NCI-H1092 treated with DMSO at 0.1 percent for 48 hours (cell line): ENCODE data around the gene SAMD4A.
A peak's percentile ranks its signal among the peaks of the same experiment; 100 is the strongest.

ENCODE experiments used
- DNase-seq: peaks from one replicate; lab custom pipeline; 2025; lab: John Stamatoyannopoulos, UW

The SAMD4A gene

GRCh38 chr14:54632452-54632851, 65.5 kb downstream of the SAMD4A start:
- DNase-seq, result no peak

DNA sequence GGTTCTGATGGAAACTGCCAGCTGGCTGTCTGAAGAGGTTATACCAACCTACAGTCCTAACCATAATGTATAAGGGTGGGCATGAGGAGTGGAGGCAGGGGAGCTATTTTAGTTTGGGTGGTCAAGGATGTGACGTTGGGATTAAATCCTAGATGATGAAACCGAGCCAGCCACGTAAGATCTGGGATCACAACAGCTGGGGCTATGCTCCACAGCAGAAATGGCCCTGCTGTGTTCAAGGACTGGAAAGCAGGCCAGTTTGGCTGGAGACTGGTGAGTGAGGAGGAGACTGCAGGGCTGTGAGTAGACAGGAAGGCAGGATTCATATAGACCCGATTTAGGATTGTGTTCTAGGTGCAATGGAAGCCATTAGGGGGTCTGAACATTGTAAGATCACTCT, 66.1 kb downstream of the SAMD4A start:
- DNase-seq, result no peak

GRCh38 chr14:54637270-54638134, 70.6 kb downstream of the SAMD4A start:
- no peak for DNase-seq

GRCh38 chr14:54638135-54638446, 71.2 kb downstream of the SAMD4A start:
- DNase-seq, result no peak

DNA sequence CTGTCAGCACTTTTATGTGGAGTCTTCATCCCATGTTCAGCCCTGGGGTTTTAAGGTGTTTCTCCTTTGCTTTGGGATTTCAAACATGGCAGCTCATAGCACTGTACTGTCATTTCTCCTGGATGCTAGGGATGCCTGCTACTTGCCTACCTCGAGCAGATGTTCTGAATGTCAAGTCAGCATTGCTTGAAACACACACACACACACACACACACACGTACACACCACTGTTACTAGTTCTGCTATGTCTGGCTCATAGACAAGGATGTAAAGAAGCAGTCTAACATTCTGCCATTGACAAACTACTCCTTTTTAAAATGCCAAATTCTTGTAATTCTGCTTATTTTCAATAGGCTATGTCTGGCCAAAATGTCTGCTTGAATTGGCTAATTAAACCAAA, 72.7 kb downstream of the SAMD4A start:
- DNase-seq, result no peak

GRCh38 chr14:54640506-54640905, 73.6 kb downstream of the SAMD4A start:
- DNase-seq, result no peak

GRCh38 chr14:54642121-54642520, 75.2 kb downstream of the SAMD4A start:
- DNase-seq, result no peak

- no peak for DNase-seq
Observed at GRCh38 chr14:54642801-54643695, 76.1 kb downstream of the SAMD4A start.

- DNase-seq, result no peak
Observed at GRCh38 chr14:54643696-54644176, 76.8 kb downstream of the SAMD4A start.

DNA sequence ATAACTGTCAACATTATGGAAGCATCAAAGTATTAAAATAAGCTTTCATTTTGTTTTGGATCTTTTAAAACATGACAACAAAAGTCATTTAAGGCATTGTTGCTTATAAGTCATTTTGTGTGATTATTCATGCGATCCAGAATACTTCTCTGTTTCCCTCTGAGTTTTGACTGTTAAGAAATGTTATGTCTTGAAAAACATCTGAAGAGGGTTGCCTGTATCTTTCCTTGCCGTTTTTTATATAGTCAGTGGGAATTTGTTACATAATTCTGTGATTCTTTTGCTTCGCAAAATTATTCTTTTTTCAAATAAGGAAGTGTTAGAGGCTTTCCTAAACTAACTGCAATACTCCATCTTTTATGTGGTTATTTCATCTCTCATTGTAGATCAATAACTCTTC, 78.7 kb downstream of the SAMD4A start:
- no peak for DNase-seq

DNA sequence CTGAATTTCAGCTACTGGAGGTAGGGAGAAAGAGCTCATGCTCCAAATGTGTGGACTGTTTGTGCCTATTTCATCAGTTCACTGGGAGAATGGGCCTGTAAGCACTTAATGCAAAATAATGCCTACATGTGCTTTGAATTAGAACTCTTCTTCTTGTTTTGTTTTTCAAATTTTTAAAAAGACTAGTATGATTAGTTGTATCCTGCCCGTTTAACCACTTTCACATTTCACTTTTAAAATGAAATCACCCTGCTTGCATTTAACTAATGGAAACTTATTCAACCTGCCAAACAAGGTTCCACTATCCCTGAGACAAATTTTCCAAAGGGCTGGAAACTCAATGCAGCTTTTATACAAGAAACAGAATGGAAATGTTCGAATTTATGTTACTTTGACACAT, 79.7 kb downstream of the SAMD4A start:
- DNase-seq, result no peak

DNA sequence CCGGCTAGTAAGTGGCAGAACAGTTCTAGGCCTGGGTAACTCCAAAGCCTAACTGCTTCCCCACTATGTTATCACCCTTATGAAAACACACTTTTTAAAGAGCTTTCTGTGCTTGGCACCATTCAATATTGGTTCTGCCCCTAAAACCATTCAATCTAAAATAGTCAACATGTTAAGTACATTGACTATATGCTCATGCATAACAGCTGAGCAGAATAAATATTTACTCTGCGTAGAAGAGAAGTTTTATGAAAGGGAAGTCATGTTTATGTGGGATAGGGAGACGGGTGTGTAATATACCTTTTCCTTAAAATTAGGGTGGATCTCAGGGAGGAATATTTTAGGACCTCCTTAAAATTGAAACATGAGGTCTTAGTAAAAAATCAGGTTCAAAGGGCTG, 80.5 kb downstream of the SAMD4A start:
- DNase-seq, result peak; percentile 19

DNA sequence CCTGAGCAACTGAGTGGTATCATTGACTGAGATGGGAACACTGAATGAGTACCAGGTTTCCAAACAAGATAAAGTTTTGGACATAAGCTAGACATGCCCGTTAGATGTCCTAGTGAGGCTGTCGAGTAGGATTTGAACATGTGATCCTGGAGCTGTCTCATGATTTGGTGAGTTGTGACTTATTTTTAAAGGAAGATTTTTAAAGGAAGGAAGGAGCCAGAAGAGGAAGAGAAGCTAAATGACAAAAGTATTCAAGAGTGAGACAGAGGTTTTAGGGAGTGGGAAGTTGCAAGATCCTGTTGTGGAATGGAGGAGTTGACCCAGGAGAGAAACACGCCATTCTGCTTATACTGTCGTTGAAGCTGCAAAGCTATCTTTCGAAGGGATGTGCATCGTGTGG, 82.1 kb downstream of the SAMD4A start:
- no peak for DNase-seq

- no peak for DNase-seq
Observed at GRCh38 chr14:54650331-54650958, 83.5 kb downstream of the SAMD4A start.

- no peak for DNase-seq
Observed at GRCh38 chr14:54650959-54651351, 84.0 kb downstream of the SAMD4A start.

GRCh38 chr14:54651649-54652048, 84.7 kb downstream of the SAMD4A start:
- no peak for DNase-seq

DNA sequence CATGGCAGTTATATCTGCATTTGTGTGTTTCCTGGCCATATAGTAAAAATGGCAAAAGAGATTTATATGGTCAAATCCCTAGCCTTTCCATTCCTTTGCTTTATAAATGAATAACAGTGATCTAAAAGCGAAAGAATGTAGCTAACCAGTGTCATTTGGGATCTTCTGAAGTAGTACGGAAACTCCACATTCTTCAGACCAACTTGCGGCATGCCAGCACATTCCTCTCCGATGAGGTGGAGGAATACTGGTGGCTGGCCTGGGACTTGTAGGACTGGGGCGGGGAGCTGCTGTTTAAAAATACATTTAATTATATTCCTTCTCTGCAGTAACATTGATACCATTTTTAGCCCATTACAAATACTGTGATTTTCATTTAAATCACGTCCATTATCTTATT, 85.3 kb downstream of the SAMD4A start:
- DNase-seq, result no peak

DNA sequence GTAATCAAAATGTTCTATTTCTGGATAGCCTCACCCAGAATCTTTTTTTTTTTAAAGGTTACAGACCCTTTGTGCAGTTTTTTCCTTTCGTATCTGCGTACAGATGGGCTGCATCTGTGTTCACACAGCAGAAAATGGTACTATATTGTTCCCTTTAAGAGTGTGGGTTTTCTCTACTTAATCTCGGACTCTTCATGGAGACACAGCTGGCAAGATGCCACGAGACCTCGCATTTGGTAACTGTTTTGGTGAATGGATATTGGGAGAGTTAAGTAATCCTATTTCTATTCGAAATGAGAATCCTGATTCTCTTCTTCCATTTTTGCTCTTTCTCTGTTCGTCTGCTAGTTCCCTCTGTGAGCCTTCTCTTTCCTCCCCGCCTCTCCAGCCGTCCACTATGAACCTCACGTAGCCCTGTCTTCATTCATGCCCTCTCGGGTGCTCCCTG, 85.7 kb downstream of the SAMD4A start:
- no peak for DNase-seq

DNA sequence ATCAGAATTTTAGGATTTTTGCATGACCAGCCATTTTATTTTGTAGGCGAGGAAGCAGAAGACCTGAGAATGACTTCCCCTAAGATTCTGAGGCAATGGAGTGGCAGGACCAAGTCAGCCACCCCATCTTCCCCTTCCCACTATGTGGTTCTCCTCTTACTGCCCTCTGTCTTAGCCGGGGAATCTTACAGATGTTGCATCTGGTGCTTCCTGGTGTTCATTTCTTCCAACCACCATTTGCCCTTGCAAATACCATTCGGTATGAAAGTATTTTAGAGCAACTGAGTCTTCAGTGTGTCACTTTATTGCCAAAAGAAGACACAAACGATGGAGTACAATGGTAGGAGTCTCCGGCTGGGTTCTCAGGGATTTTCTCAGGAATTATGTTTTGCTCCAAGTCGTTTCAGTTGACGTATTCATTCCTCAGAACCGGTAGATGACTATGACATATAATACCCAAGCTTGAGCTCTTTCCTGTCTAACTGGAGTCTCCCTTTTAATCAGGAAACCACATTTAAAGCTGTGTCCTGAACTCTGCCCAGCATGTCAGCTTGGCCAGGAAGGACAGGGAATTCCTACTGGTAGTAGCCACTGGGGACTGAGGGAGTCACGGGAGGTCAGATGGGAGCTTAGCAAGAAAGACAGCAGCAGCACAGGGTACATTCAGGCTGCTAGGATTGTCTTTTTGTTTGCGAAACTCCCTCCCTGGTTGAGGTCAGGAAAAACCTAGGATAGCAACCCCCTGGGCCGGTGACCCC, 87.0 kb downstream of the SAMD4A start:
- DNase-seq, result no peak

DNA sequence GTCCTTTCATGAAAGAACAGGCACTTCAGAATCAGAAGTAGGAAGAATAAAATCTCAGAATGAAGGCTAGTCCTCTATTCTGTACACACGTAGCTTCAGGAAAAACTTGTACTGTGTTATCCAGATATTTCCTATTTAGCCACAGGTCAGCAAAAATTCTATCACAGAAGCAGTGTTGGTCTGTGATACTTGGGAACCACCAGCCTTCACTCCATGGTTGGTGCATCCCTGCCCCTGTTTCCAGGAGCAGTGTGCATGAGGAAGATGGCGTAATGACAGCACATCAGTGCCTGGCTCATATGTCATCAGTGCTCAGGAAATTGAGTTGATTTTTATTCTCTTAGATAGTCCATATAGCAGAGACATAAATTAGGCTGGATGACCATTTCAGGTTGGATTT, 87.7 kb downstream of the SAMD4A start:
- DNase-seq, result no peak

DNA sequence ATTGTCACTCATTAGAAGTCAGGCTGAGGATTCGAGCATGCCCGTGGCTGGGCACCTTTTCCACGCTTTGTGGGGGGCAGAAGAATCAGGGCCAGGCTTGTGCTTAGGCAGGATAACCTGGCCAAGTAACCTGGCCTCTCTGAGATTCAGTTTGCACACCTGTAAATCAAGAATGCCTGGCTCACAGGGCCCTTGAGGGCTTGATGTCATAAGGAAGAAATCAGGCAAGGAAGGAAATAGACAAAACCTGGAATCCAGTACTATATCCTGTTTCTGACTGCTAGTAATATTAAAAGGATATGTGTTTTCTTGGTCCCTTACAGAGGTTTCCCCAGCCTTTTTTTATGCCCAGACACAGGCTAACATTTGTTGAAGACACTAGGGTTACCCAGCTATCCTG, 91.9 kb downstream of the SAMD4A start:
- no peak for DNase-seq

DNA sequence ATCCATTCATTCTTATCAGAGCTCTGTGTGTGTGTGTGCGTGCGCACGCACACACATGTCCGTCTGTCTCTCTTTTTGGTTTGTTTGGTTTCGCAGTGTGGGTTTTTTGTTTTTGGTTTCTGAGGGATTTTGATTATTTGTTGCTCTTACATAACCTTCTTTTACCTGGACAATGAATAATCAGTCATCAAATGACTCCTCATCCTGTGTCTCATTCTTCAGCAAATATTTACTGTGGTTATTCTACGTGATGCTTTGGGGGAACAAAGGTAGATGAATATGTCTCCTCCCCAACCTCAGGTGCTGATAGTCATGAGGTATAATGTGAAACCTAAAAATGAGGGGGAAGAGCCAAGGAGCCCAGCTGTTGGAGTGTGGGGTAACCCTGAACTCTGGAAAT, 92.4 kb downstream of the SAMD4A start:
- DNase-seq, result no peak
